ENCODE results near the gene APLF. TPM values are rescaled to one million over a fixed set of nuclear protein-coding genes. Genes with fewer than 3 reads are reported as not detected.

APLF gene
- total RNA-seq, 1 donor from 2014 or later, result 6.4 TPM

DNA sequence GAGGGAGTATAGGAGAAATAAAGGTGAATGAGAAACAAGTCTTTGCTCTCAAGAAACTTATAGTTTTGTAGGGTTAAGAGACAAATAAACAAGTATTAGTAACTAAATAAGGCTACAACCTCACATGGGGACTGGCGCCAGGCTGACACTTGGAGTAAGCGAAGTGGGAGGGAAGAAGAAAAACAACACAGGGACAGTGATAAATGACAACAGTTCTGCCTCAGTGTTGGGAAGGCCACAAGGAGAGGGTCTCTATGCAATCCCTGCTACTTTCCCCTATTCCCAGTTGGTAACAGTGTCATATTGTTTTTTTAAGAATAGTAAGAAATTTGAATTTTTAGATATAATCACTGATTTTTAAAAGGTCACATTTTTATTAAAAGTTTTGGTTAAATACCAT is 4.0 kb downstream of the APLF start:
- Mint-ChIP-seq H3K27me3 (no peaks in the 10 kb centered on the region), H3K4me3 (no peak overlapping the region), H3K36me3 (ENCODE audit: low read depth) (peaks cover 7% of the 10 kb centered on the region), H3K4me1 (peaks cover 22% of the 10 kb centered on the region), H3K9me3 (no peaks in the 10 kb centered on the region), H3K27ac (no peak overlapping the region)
- ATAC-seq (ENCODE audit: low read depth) (no peak), DNase-seq (no peak)
- TF ChIP-seq, protein P1, sequence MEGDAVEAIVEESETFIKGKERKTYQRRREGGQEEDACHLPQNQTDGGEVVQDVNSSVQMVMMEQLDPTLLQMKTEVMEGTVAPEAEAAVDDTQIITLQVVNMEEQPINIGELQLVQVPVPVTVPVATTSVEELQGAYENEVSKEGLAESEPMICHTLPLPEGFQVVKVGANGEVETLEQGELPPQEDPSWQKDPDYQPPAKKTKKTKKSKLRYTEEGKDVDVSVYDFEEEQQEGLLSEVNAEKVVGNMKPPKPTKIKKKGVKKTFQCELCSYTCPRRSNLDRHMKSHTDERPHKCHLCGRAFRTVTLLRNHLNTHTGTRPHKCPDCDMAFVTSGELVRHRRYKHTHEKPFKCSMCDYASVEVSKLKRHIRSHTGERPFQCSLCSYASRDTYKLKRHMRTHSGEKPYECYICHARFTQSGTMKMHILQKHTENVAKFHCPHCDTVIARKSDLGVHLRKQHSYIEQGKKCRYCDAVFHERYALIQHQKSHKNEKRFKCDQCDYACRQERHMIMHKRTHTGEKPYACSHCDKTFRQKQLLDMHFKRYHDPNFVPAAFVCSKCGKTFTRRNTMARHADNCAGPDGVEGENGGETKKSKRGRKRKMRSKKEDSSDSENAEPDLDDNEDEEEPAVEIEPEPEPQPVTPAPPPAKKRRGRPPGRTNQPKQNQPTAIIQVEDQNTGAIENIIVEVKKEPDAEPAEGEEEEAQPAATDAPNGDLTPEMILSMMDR (IDR thresholded peaks at IDR 0.05), result no peak
- ChIA-PET CTCF (interaction anchor here (1.8 to 3.1 kb wide), 2 partner anchors 8 to 17 kb away, joined by 4 to 13 read pairs; no protein-coding TSS in a partner anchor), POLR2A (no interaction called here)
- intact Hi-C loops (cut with micrococcal nuclease), result no loop called here

DNA sequence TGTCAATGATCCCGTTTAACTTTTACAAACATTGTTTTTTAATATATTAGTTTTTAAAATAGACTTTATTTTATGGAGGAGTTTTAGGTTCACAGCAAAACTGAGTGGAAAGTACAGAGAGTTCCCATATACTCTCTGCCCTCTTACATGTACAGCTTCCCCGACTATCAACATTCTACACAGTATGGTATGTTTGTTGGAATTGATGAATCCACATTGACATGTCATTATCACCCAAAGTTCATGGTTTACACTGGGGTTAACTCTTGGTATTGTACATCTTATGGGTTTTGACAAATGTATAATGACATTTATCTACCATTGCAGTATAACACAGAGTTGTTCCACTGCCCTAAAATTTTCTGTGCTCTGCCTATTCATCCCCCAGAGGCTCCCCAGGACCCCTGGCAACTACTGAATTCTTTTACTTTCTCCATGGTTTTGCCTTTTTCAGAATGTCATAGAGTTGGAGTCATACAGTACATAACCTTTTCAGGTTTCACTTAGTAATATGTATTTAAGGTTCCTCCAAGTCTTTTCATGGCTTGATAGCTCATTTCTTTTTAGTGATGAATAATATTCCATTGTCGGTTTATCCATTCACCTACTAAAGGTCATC is 5.5 kb downstream of the APLF start:
- Mint-ChIP-seq H3K36me3 (ENCODE audit: low read depth) (peaks cover 6% of the 10 kb centered on the region), H3K27me3 (no peaks in the 10 kb centered on the region), H3K27ac (no peak overlapping the region), H3K4me3 (no peak overlapping the region), H3K9me3 (no peaks in the 10 kb centered on the region), H3K4me1 (peaks cover 12% of the 10 kb centered on the region)
- CTCF ChIA-PET, result interaction anchor here (1.8 to 3.1 kb wide), 2 partner anchors 9 to 15 kb away, joined by 4 to 13 read pairs; no protein-coding TSS in a partner anchor
- intact Hi-C loops (cut with micrococcal nuclease), result no loop called here
- POLR2A ChIA-PET, result interaction anchor here (0.6 kb wide), 1 partner anchor 480 kb away, joined by 4 read pairs; no protein-coding TSS in a partner anchor
- DNase-seq (no peak), ATAC-seq (ENCODE audit: low read depth) (no peak)
- TF ChIP-seq, protein P1 (IDR thresholded peaks at IDR 0.05), result no peak

GRCh38 chr2:68475110-68475509 is 7.7 kb downstream of the APLF start:
- no peak overlapping the region for H3K4me3 Mint-ChIP-seq
- ATAC-seq (ENCODE audit: low read depth) (no peak), DNase-seq (no peak)
- intact Hi-C loops (cut with micrococcal nuclease), result no loop called here
- ChIA-PET CTCF (interaction anchor here (1.2 kb wide), 1 partner anchor 450 kb away, joined by 3 read pairs; no protein-coding TSS in a partner anchor), POLR2A (interaction anchor here (0.8 kb wide), 1 partner anchor 284 kb away, joined by 3 read pairs; no protein-coding TSS in a partner anchor)
- no peaks in the 10 kb centered on the region for H3K9me3 Mint-ChIP-seq
- H3K27ac Mint-ChIP-seq, result no peak overlapping the region
- peaks cover 6% of the 10 kb centered on the region for H3K36me3 Mint-ChIP-seq (ENCODE audit: low read depth)
- no peaks in the 10 kb centered on the region for H3K4me1 Mint-ChIP-seq
- H3K27me3 Mint-ChIP-seq, result no peaks in the 10 kb centered on the region
- TF ChIP-seq, protein P1 (IDR thresholded peaks at IDR 0.05), result no peak

GRCh38 chr2:68475576-68475975 is 8.2 kb downstream of the APLF start:
- H3K27ac Mint-ChIP-seq, result no peak overlapping the region
- H3K36me3 Mint-ChIP-seq (ENCODE audit: low read depth), result peaks cover 6% of the 10 kb centered on the region
- no peak overlapping the region for H3K4me3 Mint-ChIP-seq
- H3K27me3 Mint-ChIP-seq, result no peaks in the 10 kb centered on the region
- ATAC-seq (ENCODE audit: low read depth) (no peak), DNase-seq (no peak)
- H3K9me3 Mint-ChIP-seq, result no peaks in the 10 kb centered on the region
- H3K4me1 Mint-ChIP-seq, result no peaks in the 10 kb centered on the region
- intact Hi-C loops (cut with micrococcal nuclease), result no loop called here
- ChIA-PET CTCF (interaction anchor here (1.2 kb wide), 1 partner anchor 450 kb away, joined by 3 read pairs; no protein-coding TSS in a partner anchor), POLR2A (interaction anchor here (0.8 kb wide), 1 partner anchor 284 kb away, joined by 3 read pairs; no protein-coding TSS in a partner anchor)
- TF ChIP-seq, protein P1 (IDR thresholded peaks at IDR 0.05), result no peak

DNA sequence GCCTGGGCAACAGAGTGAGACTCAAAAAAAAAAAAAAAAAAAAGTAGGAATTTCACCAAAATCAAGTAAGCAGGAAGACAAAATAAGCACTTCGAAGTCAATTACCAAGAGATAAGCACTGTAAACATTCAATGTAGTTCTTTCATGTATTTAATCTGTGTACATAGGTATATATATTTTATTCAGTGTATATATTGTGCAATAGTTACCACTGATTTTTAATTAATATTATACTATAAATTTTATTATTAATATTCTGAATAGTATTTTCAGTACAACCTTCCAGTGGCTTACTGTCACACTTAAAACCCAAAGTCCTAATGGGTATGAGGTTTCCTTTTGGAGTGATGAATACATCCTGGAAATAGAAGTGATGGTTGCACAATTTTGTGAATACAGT is 9.1 kb downstream of the APLF start:
- intact Hi-C loops (cut with micrococcal nuclease), result no loop called here

More for the DNA sequence above, 9.1 kb downstream of the APLF start:
- Mint-ChIP-seq H3K27me3 (no peaks in the 10 kb centered on the region), H3K36me3 (ENCODE audit: low read depth) (peaks cover 6% of the 10 kb centered on the region), H3K4me1 (no peaks in the 10 kb centered on the region), H3K9me3 (no peaks in the 10 kb centered on the region), H3K4me3 (no peak overlapping the region), H3K27ac (no peak overlapping the region)
- DNase-seq, result no peak
- POLR2A ChIA-PET, result no interaction called here
- TF ChIP-seq, protein P1 (IDR thresholded peaks at IDR 0.05), result no peak
- ATAC-seq (ENCODE audit: low read depth), result no peak
- CTCF ChIA-PET, result no interaction called here
